Skin epidermis (tissue), 12 donors: ENCODE measurements around the gene B3GNT8.
"Not testable (repeated sequence)": the region's sequence is repeated elsewhere in the genome, so short reads cannot be mapped to it uniquely, and the experiment has no call there.

ENCODE experiments used
- H3K27ac ChIP-seq, 21 experiments: fragments of 200-600 bp; sonication (generic) in 11 of 21; one replicate each; pipeline ENCODE4 v1.5.0; 2020; ENCODE audit warnings: mild to moderate bottlenecking in 3 of 21, inconsistent platforms in 2 of 21, moderate library complexity in 2 of 21
- H3K4me3 ChIP-seq, 7 experiments: fragments of 200-600 bp; sonication (generic) in 2 of 7; one replicate each; pipeline ENCODE4 v1.5.0; 2020; ENCODE audit warnings: inconsistent platforms in 2 of 7, mild to moderate bottlenecking in 2 of 7, moderate library complexity in 1 of 7

B3GNT8 gene

GRCh38 chr19:41398598-41398997 is 28.6 kb downstream of the B3GNT8 start:
- Histone ChIP-seq H3K4me3 (peak overlapping the region; percentile 68 to 97 (median 87)), H3K27ac (peak overlapping the region in 14 of 21 experiments; percentile 80 to 98 (median 92))

GRCh38 chr19:41398050-41398418 is 29.1 kb downstream of the B3GNT8 start:
- peak overlapping the region; percentile 63 to 98 (median 91) for H3K27ac ChIP-seq
- H3K4me3 ChIP-seq, result peak overlapping the region; percentile 68 to 97 (median 87)

- Histone ChIP-seq H3K27ac (peak within 1 kb of the TSS; percentile 63 to 98 (median 91)), H3K4me3 (peak within 1 kb of the TSS; percentile 68 to 97 (median 87))
Measured at GRCh38 chr19:41397086-41398049, 29.8 kb downstream of the B3GNT8 start, which contains the start of the genes BCKDHA and EXOSC5. BCKDHA (plus strand) TSS chr19:41397818; CDS start chr19:41397828, 10 bp downstream. EXOSC5 (minus strand) TSS chr19:41397359; CDS start chr19:41397328, 31 bp downstream.

GRCh38 chr19:41395355-41395754 is 31.8 kb downstream of the B3GNT8 start:
- H3K4me3 ChIP-seq, result no peak overlapping the region
- no peak overlapping the region for H3K27ac ChIP-seq

GRCh38 chr19:41392775-41393174 is 34.4 kb downstream of the B3GNT8 start:
- Histone ChIP-seq H3K27ac (no peak overlapping the region), H3K4me3 (no peak overlapping the region)

GRCh38 chr19:41391618-41392017 is 35.6 kb downstream of the B3GNT8 start:
- no peak overlapping the region for H3K27ac ChIP-seq

GRCh38 chr19:41386442-41386841 is 40.7 kb downstream of the B3GNT8 start:
- Histone ChIP-seq H3K27ac (peak overlapping the region in 17 of 21 experiments; percentile 2 to 78 (median 61)), H3K4me3 (no peak overlapping the region)

More at GRCh38 chr19:41391618-41392017, 35.6 kb downstream of the B3GNT8 start:
- H3K4me3 ChIP-seq, result no peak overlapping the region

- no peak overlapping the region for H3K4me3 ChIP-seq
- no peak overlapping the region for H3K27ac ChIP-seq
Measured at GRCh38 chr19:41384351-41384750, 42.8 kb downstream of the B3GNT8 start.

- H3K27ac ChIP-seq, H3K4me3 ChIP-seq: not testable (repeated sequence)
Measured at GRCh38 chr19:41381536-41381935, 45.6 kb downstream of the B3GNT8 start.

- H3K27ac ChIP-seq, result peak overlapping the region in 10 of 21 experiments; percentile 3 to 88 (median 31)
- H3K4me3 ChIP-seq, result no peak overlapping the region
Measured at GRCh38 chr19:41377977-41378709, 49.0 kb downstream of the B3GNT8 start.

GRCh38 chr19:41376998-41377365 is 50.2 kb downstream of the B3GNT8 start:
- Histone ChIP-seq H3K4me3 (peak overlapping the region; percentile 34 to 65 (median 43)), H3K27ac (peak overlapping the region in 18 of 21 experiments; percentile 10 to 88 (median 78))

GRCh38 chr19:41376241-41376997 is 50.8 kb downstream of the B3GNT8 start, which contains the start of gene TMEM91:
TMEM91 (plus strand) TSS chr19:41376533; CDS start chr19:41378310, 1,777 bp downstream.
- Histone ChIP-seq H3K4me3 (peak within 1 kb of the TSS; percentile 34 to 65 (median 43)), H3K27ac (peak within 1 kb of the TSS in 20 of 21 experiments; percentile 1 to 88 (median 78))
